GM12875 (cell line): ENCODE data around the gene PLEKHA5.

Source experiments
- H3K4me3 ChIP-seq: one replicate; pipeline ENCODE4 v1.5.1; 2011; ENCODE audit warnings: low read depth, low read length, control low read depth
- CTCF ChIP-seq: IDR thresholded peaks from 2 replicates; pipeline ENCODE4 v1.5.1; 2011; ENCODE audit warnings: low read depth, mild to moderate bottlenecking, control low read depth, inconsistent platforms, low read length, moderate library complexity, borderline replicate concordance; ENCODE audit not compliant: insufficient read depth

Gene PLEKHA5

GRCh38 chr12:19273482-19274330 lies 144.2 kb downstream of the PLEKHA5 start:
- TF ChIP-seq CTCF, result no peak
- H3K4me3 ChIP-seq, result no peak overlapping the region

- TF ChIP-seq CTCF, result no peak
- H3K4me3 ChIP-seq, result no peak overlapping the region
These were observed 147.2 kb downstream of the PLEKHA5 start for GRCh38 chr12:19276767-19277166.

- no peak for TF ChIP-seq CTCF
- no peak overlapping the region for H3K4me3 ChIP-seq
These were observed 148.2 kb downstream of the PLEKHA5 start for GRCh38 chr12:19277711-19278110.

- TF ChIP-seq CTCF, result no peak
- H3K4me3 ChIP-seq, result no peak overlapping the region
These were observed 148.9 kb downstream of the PLEKHA5 start for GRCh38 chr12:19278407-19278806.

- no peak overlapping the region for H3K4me3 ChIP-seq
- no peak for TF ChIP-seq CTCF
These were observed 152.7 kb downstream of the PLEKHA5 start for GRCh38 chr12:19282133-19282699.

GRCh38 chr12:19284658-19285057 lies 155.1 kb downstream of the PLEKHA5 start:
- TF ChIP-seq CTCF, result no peak
- H3K4me3 ChIP-seq, result no peak overlapping the region
